HG03457 (cell line): ENCODE data around the gene CCR9.
"Not testable (repeated sequence)": the region's sequence is repeated elsewhere in the genome, so short reads cannot be mapped to it uniquely, and the experiment has no call there.

Source experiments
- ATAC-seq: cut with Tn5 transposase; IDR thresholded peaks from one replicate; pipeline ENCODE4 v1.9.1; 2021; ENCODE audit warnings: moderate number of reproducible peaks; ENCODE audit not compliant: unreplicated experiment

Gene CCR9, protein sequence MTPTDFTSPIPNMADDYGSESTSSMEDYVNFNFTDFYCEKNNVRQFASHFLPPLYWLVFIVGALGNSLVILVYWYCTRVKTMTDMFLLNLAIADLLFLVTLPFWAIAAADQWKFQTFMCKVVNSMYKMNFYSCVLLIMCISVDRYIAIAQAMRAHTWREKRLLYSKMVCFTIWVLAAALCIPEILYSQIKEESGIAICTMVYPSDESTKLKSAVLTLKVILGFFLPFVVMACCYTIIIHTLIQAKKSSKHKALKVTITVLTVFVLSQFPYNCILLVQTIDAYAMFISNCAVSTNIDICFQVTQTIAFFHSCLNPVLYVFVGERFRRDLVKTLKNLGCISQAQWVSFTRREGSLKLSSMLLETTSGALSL

DNA sequence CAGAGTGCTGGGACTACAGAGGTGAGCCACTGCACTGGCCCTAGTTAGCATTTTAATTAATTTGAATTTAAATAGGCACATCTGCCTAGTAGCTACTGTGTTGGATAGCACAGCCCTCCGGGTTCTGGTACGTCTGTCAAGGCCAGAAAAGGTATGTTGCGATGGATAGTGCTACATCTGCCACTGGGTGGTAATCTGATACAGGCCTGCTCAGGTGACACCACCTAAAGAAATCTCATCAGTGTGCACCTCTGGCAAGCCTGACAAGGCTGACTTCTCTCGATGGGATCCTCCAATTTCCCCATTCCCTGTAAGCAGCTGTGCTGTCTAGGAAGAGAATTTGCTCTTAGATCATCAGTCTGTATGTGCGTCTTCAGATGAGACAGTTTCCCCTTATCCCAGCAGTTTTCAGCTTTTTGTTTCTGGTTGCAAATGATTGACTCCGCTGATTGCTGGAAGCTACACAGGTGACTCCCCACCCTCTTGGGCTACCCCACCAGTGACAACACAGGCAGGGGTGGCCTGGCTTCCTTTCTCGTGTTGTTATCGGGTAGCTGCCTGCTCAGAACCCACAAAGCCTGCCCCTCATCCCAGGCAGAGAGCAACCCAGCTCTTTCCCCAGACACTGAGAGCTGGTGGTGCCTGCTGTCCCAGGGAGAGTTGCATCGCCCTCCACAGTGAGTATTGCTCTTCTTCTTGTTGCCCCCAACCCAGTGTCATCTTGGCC lies at the start of gene CCR9:
CCR9 (plus strand) TSS at position 565 of the 727 bp plus-strand sequence. CDS start 8,391 bp downstream, outside the sequence.
- ATAC-seq: no peak

DNA sequence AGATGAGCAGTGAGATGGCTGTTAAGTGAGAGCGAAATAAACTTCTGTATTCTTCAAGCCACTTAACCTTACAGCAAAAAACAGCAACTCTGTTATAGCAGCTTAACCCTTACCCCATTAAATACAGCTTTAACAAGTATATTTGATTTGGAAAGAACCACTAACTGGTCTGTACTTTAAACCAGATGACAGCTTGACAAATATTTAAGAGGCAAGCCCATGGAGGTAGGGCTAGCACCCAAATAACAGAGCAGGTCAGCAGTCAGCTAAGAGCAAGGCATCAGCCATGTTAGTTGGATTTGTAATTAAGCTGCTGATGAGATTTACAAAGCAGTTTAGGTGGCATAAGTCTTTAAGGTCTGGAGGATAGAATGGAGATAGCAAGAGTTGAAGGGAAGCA lies 47.9 kb upstream of the CCR9 start:
- ATAC-seq: no peak

- no peak for ATAC-seq
Observed at GRCh38 chr3:45841420-45841756, 45.0 kb upstream of the CCR9 start.

DNA sequence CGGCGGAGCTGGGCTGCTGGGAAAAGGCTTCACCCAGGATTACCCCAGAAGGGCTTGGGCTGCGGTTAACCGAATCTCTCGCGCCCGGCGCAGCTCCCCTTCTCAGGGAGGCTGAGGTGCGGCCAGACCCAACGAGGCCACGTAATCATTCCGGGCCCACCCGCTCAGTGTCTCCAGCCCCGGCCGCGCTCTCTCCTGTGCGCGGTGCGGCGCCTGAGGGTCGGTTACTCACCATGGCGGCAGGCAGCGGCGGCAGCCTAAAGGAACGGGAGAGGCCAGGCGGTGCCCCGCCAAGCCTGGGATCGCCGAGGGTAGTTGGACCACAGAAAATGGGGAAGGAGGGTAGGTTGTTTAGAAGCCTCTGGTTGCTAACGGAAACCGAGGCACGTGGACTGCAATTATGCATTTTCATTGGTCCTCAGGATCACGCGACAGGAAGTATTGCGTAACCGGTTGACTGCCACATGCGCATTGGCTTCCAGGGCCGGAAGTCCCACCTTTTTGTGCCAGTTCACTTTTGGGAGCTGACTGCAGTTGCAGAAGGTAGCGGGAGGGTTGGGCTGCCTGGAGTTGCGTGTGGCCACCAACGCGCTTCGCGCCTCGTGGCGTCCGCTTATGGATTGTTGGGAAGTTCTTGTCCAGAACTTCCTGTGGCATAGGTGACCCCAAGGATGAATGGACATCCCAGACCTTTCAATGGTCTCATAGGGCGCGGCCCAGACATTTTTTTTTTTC lies 44.4 kb upstream of the CCR9 start, which contains the start of gene LZTFL1:
LZTFL1 (minus strand) TSS at position 363 of the 735 bp plus-strand sequence; CDS start at position 235, 128 bp downstream.
- ATAC-seq: no peak

DNA sequence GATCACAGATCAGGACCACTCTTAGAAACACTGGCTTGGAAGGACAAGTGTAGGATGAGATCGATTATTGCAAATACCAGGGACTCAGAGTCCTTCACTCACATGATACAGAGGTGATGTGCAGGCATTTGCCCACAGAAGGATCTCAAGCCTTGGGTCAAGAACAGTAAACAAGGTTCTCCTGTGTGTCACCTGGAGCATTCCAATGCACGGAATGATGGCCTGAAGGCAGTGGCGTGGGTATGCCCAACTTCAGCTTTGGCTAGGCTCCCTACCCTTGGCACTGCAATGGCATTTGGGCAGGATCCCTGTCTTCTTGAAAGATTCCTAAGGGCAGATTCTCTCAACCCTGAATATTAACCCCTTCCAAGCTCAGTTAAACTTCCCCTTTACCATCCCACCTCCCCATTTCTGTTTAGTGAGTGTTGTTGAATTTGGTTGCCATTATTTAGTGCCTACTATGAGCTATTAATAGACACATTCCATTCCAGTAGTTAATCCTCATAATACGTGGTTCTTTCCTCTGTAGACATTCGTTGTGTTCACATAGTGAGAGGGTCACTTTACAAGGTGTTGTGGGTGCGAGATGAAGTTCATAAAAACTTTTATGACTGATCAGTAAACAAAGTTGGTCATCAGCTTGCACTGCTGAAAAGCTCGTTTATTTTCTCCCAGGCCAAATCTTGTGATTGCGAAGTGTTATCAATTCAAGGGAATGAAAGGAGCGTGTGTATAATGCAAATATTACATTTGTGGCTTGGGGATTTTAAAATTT lies 43.3 kb upstream of the CCR9 start:
- no peak for ATAC-seq

GRCh38 chr3:45844616-45845015 lies 41.7 kb upstream of the CCR9 start:
- ATAC-seq: no peak

DNA sequence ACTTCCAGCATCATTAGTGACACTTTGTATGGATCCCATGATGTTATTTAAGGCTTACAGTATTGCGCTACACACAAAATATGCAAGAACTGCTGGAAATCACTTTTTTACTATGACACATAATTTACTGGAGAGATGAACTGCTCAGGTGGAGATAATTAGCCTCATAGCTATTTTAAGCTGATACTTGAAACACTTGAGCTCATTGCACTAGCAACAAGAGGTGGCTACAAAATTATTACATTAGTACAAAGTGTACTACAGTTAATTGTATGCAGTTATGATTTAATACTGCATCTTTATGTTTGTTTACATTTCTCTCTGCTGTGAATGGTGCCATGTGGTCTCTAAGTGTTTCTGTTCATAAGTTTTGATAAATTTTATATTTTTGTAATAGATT lies 38.0 kb upstream of the CCR9 start:
- no peak for ATAC-seq

- ATAC-seq: no peak
Observed at GRCh38 chr3:45852828-45853227, 33.5 kb upstream of the CCR9 start.

GRCh38 chr3:45856323-45856722 lies 30.0 kb upstream of the CCR9 start:
- not testable (repeated sequence) for ATAC-seq

DNA sequence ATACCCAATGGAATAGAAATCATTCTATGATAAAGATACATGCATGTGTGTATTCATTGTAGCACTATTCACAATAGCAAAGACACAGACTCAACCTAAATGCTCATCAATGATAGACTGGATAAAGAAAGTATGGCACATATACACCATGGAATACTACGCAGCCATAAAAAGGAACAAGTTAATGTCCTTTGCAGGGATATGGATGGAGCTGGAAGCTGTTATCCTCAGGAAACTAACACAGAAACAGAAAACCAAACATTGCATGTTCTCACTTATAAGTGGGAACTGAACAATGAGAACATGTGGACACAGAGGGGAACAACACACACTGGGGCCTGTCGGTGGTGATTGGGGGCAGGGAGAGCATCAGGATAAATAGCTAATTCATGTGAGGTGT lies 29.3 kb upstream of the CCR9 start:
- not testable (repeated sequence) for ATAC-seq

DNA sequence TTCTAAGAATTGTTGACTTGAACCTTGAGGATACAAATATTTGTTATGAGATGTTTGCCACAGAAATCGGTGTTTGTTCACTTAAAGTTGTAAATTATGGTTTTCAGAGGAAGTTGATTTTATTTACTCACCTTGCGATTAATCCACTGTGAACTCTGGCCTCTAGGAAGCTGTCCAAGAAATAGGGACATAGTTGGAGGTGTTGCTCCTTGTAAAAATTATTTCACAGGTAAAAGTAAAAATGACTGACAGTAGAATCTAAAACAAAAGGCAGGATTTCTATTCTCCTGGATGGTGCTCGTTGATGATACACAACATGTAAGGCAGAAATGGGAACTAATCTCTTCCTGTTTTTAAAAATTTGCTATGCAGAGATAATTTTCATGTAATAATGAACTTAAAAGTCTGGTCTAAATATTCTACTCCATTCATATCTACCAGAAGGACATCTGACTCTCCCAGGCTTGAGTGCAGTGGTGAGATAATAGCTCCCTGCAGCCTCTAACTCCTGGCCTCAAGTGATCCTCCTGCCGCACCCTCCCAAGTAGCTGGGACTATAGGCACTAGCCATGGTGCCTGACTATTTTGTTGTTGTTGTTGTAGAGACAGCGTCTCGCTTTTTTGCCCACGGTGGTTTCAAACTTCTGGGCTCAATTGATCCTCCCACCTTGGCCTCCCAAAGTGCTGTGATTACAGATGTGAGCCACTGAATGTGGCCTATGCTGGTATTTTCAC lies 27.4 kb upstream of the CCR9 start:
- ATAC-seq: no peak

DNA sequence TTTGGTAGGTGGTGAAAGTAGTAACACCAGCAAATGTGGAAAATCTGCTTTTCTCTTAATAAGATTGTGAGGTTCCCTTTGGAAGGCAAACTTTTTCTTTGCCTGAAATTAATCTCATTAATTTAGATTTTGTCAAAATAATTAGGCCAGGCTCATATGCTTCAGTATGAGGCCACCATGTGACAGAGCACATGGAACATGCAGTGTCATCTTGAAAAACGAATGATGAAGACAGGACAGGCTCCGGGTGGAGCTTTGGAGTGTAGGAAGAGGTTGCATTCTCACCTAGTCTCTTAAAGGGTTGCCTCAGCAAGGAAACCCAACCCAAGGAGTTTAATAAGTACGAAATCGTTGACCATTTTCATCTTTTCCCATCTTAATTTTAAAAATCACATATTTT lies 25.9 kb upstream of the CCR9 start:
- ATAC-seq: no peak

DNA sequence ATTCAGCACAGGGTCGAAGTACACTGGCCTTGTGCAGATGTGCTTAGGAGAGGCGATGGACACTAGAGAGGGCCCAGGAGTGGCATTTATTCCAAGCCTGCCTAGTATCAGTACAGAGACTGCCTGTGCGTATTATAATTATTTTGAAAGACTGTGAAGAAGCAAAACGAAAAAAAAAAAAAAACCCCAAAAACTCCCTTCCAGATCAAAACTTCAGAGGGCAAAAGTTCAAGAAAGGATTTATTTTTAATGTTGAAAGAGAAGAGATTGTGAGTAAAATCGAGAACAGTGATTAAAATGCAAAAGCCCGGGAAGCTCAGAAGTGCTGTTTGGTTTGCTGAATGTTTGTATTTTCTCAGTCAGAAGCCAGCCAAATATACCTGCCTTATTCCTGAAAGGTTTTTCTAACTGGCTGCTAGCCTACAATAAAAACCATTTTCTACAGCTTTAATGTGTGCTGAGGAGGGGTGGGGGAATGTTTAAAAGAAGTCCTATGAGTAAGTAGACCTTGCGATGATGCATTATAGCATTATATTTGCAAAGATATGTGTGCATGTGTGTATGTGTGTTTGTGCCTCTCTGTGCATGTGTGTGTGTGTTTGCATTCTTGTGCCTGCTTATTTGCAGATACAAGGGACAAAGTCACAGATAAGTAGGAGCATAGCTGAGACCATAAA lies 25.2 kb upstream of the CCR9 start:
- no peak for ATAC-seq

DNA sequence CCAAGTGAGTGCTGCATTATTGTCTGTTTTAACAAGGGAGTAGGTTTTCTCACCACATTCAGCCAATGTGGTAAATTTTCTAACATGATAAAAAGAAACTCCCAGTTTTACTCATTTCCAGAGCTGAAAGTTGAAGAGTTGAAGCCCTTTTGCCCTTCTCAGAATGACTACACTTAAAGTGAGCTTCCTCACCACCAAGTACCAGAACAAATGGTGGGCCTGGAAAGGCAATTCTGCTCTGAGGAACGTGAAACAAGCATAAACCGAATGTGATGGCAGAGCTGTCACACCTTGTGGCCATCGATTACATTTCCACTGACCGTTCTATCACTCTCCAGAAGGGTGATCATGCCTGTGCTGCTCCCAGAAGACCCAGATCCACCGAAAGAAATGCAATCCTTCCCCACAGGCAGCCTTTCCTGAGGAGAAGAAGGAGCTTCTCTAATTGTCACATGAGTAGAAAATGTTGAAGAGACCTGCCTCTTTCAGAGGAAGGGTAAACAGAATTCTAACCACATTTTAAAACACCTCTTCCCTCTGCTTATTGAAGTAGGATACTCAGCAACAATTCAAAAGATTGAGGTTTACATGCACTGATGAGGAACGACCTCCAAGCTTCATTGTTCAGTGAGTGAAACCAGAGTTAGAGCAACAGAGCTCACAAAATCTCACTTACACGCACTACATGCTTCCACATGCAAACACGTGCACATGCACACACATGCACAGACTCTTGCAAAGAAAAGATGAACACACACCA lies 21.4 kb upstream of the CCR9 start:
- no peak for ATAC-seq

GRCh38 chr3:45865563-45865962 lies 20.8 kb upstream of the CCR9 start:
- no peak for ATAC-seq

- no peak for ATAC-seq
Observed at GRCh38 chr3:45868213-45868612, 18.1 kb upstream of the CCR9 start.

GRCh38 chr3:45868650-45869049 lies 17.7 kb upstream of the CCR9 start:
- no peak for ATAC-seq

DNA sequence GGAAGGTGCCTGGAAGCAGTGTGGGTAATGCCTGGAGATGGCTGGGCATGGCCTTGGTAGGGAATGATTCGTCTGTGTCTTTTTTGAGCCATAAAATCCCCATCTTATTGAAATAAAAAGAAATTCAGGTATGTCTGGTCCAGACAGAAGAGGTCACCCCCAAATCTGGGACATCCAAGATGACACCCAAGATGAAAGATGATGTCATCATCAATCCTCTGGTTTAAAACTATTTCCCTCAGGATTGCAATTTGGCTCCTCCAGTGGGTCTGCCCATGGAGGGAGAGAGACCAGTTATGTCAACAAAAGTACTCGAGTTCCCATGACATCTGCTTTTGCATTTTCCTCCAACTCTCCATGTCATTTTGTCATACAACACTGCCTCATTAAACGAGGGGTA lies 16.7 kb upstream of the CCR9 start:
- no peak for ATAC-seq

DNA sequence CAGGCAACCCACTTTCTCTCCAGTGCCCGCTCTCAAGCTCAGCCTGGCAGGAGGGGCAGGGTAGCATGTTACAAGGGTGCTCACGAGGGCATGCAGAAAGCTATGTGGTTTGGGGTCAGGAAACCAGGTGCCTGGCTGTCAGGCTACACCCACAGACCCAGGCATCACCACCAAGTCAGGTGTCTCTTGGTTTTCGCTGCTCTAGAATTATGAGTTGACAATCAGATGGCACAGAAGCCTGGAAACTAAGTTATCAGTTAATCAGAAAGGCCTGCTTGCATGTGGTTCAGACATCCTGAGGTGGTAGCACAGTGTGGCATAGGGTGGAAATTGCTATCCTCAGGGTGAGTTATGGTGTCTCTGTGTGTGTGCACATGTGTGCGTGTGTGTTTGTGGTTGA lies 16.2 kb upstream of the CCR9 start:
- no peak for ATAC-seq
